PC-9 (cell line): ENCODE results near the gene DDX6. TPM values are rescaled to one million over a fixed set of nuclear protein-coding genes. Genes with fewer than 3 reads are reported as not detected.
A peak's percentile ranks its signal among the peaks of the same experiment; 100 is the strongest.

Experiments used
- BruUV-seq: library from RNA; stranded (reverse); fragments of 400-500 nt; replicated peaks from 2 replicates; lab custom pipeline; 2021; lab: Mats Ljungman, UMichigan
- CTCF ChIA-PET: fragments of 300-600 bp; sonication (Branson Sonifier 250); formaldehyde crosslinking; loops from one replicate; lab custom pipeline; 2022; ENCODE audit warnings: antibody characterized with exemption; lab: Charles Lee
- POLR2A ChIA-PET: fragments of 300-600 bp; sonication (Branson Sonifier 250); formaldehyde crosslinking; loops from one replicate; lab custom pipeline; 2022; ENCODE audit warnings: antibody characterized with exemption; ENCODE audit not compliant: unreplicated experiment; lab: Charles Lee
- DNase-seq, 2 experiments: peaks; one replicate each; pipeline versions ENCODE4 v3.0.0 to v3.0.0-alpha.2; 2015 to 2022; ENCODE audit warnings: mixed read lengths in 1 of 2
- H2AFZ ChIP-seq: fragments of 200-600 bp; sonication (generic); 2 replicates; pipeline ENCODE4 v1.8.1; 2017; ENCODE audit warnings: antibody characterized with exemption
- H3F3A ChIP-seq: fragments of 200-600 bp; sonication (generic); 2 replicates; pipeline ENCODE4 v1.8.1; 2017; ENCODE audit warnings: antibody characterized with exemption, mild to moderate bottlenecking, low read depth; ENCODE audit not compliant: insufficient read depth
- H3K27ac ChIP-seq: fragments of 200-600 bp; sonication (generic); 2 replicates; pipeline ENCODE4 v1.6.1; 2016; ENCODE audit warnings: mixed run types
- H3K27me3 ChIP-seq: fragments of 200-600 bp; sonication (generic); 2 replicates; pipeline ENCODE4 v1.6.1; 2016; ENCODE audit warnings: low read depth, mixed run types; ENCODE audit not compliant: insufficient read depth
- H3K36me3 ChIP-seq: fragments of 200-600 bp; sonication (generic); 2 replicates; pipeline ENCODE4 v1.6.1; 2016; ENCODE audit warnings: low read depth, mixed run types
- H3K4me1 ChIP-seq: fragments of 200-600 bp; sonication (generic); replicated peaks from 2 replicates; pipeline ENCODE4 v1.6.1; 2016; ENCODE audit warnings: mixed run types; ENCODE audit not compliant: insufficient read depth
- H3K4me2 ChIP-seq: fragments of 200-600 bp; sonication (generic); 2 replicates; pipeline ENCODE4 v1.6.1; 2017; ENCODE audit warnings: mixed run types
- H3K4me3 ChIP-seq: fragments of 200-600 bp; sonication (generic); 2 replicates; pipeline ENCODE4 v1.6.1; 2016; ENCODE audit warnings: mixed run types
- H3K79me2 ChIP-seq: fragments of 200-600 bp; sonication (generic); 2 replicates; pipeline ENCODE4 v1.6.1; 2017; ENCODE audit warnings: low read depth, mixed run types
- H3K9me2 ChIP-seq: fragments of 200-600 bp; sonication (generic); 2 replicates; pipeline ENCODE4 v1.8.1; 2017; ENCODE audit warnings: mild to moderate bottlenecking; ENCODE audit not compliant: insufficient read depth
- H3K9me3 ChIP-seq: fragments of 200-600 bp; sonication (generic); 2 replicates; pipeline ENCODE4 v1.8.1; 2016; ENCODE audit warnings: low read depth; ENCODE audit not compliant: insufficient read depth
- H4K20me1 ChIP-seq: fragments of 200-600 bp; sonication (generic); 2 replicates; pipeline ENCODE4 v1.8.1; 2017; ENCODE audit not compliant: insufficient read depth
- EZH2 ChIP-seq: fragments of 200-600 bp; sonication (generic); IDR thresholded peaks from 2 replicates; pipeline ENCODE4 v1.8.0; 2017; ENCODE audit warnings: antibody characterized with exemption, low read depth
- intact Hi-C: fragments of 100-400 bp; cut with micrococcal nuclease; formaldehyde crosslinking; loops from one replicate; pipeline ENCODE4 v1.10.0; 2022; ENCODE audit not compliant: unreplicated experiment
- total RNA-seq: library from RNA; stranded (reverse); gene quantifications from 2 replicates; pipeline ENCODE4 v1.2.3, GENCODE V29; 2021
- TF ChIP-seq, protein P1 (sequence below): fragments of 200-600 bp; sonication (generic); conservative IDR thresholded peaks from 2 replicates; pipeline ENCODE4 v1.6.1; 2017; ENCODE audit warnings: mixed run types, antibody characterized with exemption, mild to moderate bottlenecking, moderate library complexity

Gene DDX6
- total RNA-seq, 1 experiment from 2014 or later = 84.4 TPM

DNA sequence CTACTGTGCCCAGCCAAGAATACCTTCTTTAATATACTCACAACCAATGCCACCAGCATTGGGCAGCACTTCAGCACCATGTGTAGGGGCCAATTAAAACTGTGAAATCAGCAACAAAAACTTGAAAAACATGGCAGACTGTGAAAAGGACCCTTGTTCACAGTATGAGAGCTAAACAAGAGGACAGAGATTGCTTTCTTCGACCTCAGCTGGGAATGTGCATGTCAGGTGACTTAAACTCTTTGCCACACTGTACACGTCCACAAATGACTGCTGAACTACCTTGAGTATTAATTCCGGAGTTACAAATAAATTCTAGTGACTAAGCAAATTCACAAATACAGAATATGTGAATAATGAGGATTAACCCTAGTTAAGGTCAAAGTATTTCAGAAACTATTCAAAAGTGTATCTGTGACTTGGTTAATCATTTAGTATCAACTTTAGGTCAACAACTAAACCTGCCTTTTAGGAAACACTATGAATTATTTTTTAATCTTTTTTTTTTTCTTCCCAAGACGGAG is 33.0 kb downstream of the DDX6 start:
- ChIA-PET CTCF (no interaction called here), POLR2A (interaction anchor here (0.6 kb wide), 1 partner anchor 36 kb away, joined by 8 read pairs; no protein-coding TSS in a partner anchor)
- peaks cover 26% of the 10 kb centered on the region for H3F3A ChIP-seq
- peak overlapping the region; percentile 22 for H3K27ac ChIP-seq
- no peak overlapping the region for H3K4me3 ChIP-seq
- BruUV-seq = no TSS peak
- no peaks in the 10 kb centered on the region for H3K9me2 ChIP-seq
- H3K4me2 ChIP-seq = no peak overlapping the region
- no peaks in the 10 kb centered on the region for H3K9me3 ChIP-seq
- no peak for DNase-seq
- peaks cover 79% of the 10 kb centered on the region for H3K36me3 ChIP-seq
- TF ChIP-seq, protein P1, sequence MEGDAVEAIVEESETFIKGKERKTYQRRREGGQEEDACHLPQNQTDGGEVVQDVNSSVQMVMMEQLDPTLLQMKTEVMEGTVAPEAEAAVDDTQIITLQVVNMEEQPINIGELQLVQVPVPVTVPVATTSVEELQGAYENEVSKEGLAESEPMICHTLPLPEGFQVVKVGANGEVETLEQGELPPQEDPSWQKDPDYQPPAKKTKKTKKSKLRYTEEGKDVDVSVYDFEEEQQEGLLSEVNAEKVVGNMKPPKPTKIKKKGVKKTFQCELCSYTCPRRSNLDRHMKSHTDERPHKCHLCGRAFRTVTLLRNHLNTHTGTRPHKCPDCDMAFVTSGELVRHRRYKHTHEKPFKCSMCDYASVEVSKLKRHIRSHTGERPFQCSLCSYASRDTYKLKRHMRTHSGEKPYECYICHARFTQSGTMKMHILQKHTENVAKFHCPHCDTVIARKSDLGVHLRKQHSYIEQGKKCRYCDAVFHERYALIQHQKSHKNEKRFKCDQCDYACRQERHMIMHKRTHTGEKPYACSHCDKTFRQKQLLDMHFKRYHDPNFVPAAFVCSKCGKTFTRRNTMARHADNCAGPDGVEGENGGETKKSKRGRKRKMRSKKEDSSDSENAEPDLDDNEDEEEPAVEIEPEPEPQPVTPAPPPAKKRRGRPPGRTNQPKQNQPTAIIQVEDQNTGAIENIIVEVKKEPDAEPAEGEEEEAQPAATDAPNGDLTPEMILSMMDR = no peak
- no peak for TF ChIP-seq EZH2
- no peaks in the 10 kb centered on the region for H3K27me3 ChIP-seq
- intact Hi-C loops = loop anchor here (5.0 kb wide), 1 partner anchor 66 kb away; no protein-coding TSS in a partner anchor
- H4K20me1 ChIP-seq = peaks cover 27% of the 10 kb centered on the region
- H3K79me2 ChIP-seq = no peaks in the 10 kb centered on the region
- H3K4me1 ChIP-seq = no peaks in the 10 kb centered on the region
- H2AFZ ChIP-seq = no peak overlapping the region

DNA sequence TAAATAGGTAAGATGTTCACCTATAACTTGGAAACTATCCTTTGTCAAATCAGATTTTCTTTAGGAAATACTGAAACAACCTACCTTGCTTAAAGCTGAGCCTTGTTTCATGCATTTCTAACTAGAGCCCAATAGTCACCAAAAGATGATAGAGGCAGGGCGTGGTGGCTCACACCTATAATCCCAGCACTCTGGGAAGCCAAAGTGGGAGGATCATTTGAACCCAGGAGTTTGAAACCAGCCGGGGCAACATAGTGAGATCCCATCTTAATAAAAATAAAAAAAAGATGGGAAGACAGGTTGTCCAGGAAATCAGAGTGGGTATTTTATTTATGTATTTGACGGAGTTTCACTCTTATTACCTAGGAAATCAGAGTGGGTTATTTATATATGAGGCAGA is 38.3 kb downstream of the DDX6 start:
- Histone ChIP-seq H3K27me3 (no peaks in the 10 kb centered on the region), H3K4me3 (no peak overlapping the region), H3K4me2 (no peak overlapping the region), H3K9me3 (no peaks in the 10 kb centered on the region), H3K27ac (no peak overlapping the region), H3K36me3 (peaks cover 62% of the 10 kb centered on the region), H3K4me1 (no peaks in the 10 kb centered on the region), H3K9me2 (no peaks in the 10 kb centered on the region), H3F3A (peaks cover 54% of the 10 kb centered on the region), H4K20me1 (peaks cover 25% of the 10 kb centered on the region), H2AFZ (no peak overlapping the region), H3K79me2 (no peaks in the 10 kb centered on the region)
- ChIA-PET CTCF (no interaction called here), POLR2A (no interaction called here)
- TF ChIP-seq, protein P1 = no peak
- TF ChIP-seq EZH2 = no peak
- intact Hi-C loops = no loop called here
- BruUV-seq = no TSS peak
- no peak for DNase-seq

DNA sequence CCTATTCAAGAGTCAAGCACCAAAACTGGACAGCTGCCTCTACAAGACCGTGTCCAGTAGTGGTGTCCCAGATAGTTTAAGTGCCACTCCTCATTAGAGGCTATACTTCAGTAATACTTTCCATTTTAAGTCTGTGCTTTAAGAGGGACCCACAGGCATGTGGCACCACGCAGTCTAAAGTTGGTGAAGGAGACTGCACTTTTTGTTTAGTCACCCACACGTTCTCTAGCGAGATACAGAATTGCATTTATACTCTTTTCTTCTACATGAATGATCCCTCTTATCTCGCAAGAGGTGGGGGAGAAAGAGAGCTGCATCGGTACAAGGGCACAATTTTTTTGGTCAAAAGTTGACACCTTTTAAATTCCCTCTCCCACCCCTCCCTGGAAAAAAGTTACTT is 41.5 kb downstream of the DDX6 start:
- DNase-seq = no peak
- Histone ChIP-seq H3K27me3 (no peaks in the 10 kb centered on the region), H3K79me2 (no peaks in the 10 kb centered on the region), H3K4me1 (no peaks in the 10 kb centered on the region), H3K4me3 (no peak overlapping the region), H3K9me3 (no peaks in the 10 kb centered on the region), H3K27ac (no peak overlapping the region), H3K4me2 (no peak overlapping the region), H4K20me1 (peaks cover 10% of the 10 kb centered on the region; the same call in 1 of the 2 replicates), H3K9me2 (no peaks in the 10 kb centered on the region), H3F3A (peaks cover 51% of the 10 kb centered on the region), H3K36me3 (peaks cover 31% of the 10 kb centered on the region), H2AFZ (no peak overlapping the region)
- intact Hi-C loops = no loop called here
- BruUV-seq = no TSS peak
- TF ChIP-seq, protein P1 = no peak
- TF ChIP-seq EZH2 = no peak
- ChIA-PET CTCF (no interaction called here), POLR2A (no interaction called here)
